ENCODE data around the gene C1orf35.

DNA sequence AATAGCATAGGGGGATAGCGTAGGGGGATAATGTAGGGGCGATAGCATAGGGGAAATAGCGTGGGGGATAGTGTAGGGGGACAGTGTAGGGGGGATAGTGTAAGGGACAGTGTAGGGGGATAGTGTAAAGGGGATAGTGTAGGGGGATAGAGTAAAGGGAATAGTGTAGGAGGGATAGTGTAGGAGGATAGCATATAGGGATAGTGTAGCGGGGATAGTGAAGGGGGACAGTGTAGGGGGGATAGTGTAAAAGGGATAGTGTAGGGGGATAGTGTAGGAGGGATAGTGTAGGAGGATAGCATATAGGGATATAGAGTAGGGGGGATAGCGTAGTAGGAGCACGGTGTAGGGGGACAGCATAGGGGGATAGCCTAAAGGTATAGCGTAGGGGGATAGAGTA, 34.8 kb downstream of the C1orf35 start:
- TF ChIP-seq, protein P1, sequence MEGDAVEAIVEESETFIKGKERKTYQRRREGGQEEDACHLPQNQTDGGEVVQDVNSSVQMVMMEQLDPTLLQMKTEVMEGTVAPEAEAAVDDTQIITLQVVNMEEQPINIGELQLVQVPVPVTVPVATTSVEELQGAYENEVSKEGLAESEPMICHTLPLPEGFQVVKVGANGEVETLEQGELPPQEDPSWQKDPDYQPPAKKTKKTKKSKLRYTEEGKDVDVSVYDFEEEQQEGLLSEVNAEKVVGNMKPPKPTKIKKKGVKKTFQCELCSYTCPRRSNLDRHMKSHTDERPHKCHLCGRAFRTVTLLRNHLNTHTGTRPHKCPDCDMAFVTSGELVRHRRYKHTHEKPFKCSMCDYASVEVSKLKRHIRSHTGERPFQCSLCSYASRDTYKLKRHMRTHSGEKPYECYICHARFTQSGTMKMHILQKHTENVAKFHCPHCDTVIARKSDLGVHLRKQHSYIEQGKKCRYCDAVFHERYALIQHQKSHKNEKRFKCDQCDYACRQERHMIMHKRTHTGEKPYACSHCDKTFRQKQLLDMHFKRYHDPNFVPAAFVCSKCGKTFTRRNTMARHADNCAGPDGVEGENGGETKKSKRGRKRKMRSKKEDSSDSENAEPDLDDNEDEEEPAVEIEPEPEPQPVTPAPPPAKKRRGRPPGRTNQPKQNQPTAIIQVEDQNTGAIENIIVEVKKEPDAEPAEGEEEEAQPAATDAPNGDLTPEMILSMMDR (IDR thresholded peaks at IDR 0.05) = no peak
- no peak for TF ChIP-seq EZH2phosphoT487 (IDR thresholded peaks at IDR 0.05)

Data from neural progenitor cell (in vitro differentiated cells).